ENCODE results near the gene TMC4.

DNA sequence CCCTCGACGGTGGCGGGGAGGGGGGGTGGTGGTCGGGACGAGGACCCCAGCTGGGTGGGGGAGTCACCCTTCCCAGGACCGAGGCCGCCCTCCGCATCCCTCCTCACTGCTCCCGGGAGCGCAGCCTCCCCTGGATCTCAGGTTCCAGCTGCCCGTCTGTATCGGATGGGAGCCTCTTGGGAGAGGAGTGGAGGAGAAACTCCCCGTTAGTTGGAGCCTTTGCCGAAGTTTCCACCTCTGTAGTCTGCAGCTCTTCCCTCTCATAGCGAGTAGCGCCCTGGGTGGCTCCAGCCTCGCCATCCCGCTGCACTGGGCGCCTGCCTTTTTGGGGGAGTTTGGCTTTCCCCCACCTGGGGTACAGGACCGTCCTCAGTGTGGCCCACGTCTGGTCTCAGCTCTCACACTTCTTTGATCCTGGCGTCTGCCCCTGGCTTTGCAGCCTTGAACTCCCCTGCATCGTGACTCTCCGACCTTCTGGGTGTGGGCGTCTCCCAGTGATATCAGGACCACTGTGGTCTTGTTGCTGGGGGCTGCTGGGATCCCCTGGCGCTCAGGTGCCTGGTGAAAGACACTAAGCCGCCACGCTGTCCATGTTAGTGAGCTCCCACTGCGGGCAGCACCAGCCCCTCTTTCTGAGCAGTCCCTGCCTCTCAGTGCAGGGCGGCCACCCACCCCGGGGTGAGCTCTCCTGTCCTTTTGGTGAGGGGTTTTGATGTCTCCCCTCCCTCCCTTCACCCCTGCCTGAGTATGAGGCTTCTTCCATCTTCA lies 34.3 kb downstream of the TMC4 start:
- TF ChIP-seq, protein P1, sequence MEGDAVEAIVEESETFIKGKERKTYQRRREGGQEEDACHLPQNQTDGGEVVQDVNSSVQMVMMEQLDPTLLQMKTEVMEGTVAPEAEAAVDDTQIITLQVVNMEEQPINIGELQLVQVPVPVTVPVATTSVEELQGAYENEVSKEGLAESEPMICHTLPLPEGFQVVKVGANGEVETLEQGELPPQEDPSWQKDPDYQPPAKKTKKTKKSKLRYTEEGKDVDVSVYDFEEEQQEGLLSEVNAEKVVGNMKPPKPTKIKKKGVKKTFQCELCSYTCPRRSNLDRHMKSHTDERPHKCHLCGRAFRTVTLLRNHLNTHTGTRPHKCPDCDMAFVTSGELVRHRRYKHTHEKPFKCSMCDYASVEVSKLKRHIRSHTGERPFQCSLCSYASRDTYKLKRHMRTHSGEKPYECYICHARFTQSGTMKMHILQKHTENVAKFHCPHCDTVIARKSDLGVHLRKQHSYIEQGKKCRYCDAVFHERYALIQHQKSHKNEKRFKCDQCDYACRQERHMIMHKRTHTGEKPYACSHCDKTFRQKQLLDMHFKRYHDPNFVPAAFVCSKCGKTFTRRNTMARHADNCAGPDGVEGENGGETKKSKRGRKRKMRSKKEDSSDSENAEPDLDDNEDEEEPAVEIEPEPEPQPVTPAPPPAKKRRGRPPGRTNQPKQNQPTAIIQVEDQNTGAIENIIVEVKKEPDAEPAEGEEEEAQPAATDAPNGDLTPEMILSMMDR (optimal IDR thresholded peaks at IDR 0.05 in 1 of 3, IDR thresholded peaks at IDR 0.05 in 1 of 3, conservative IDR thresholded peaks at IDR 0.05 in 1 of 3; ENCODE audit: extremely low read depth in 1 of 3, insufficient read depth in 2 of 3, low read length in 3 of 3), result no peak
- no peak for TF ChIP-seq EZH2 (IDR thresholded peaks at IDR 0.05; ENCODE audit: low read length)
